GM12873 (cell line): ENCODE results near the gene BICD1.

Source experiments
- CTCF ChIP-seq: IDR thresholded peaks from 2 replicates; pipeline ENCODE4 v1.5.1; 2012; ENCODE audit warnings: low read depth, mild to moderate bottlenecking, moderate library complexity, low read length, control low read depth; ENCODE audit not compliant: insufficient read depth; ENCODE audit errors: missing control alignments

BICD1 gene

GRCh38 chr12:32260696-32261095 is 154.0 kb downstream of the BICD1 start:
- no peak for TF ChIP-seq CTCF

GRCh38 chr12:32261638-32262037 is 155.0 kb downstream of the BICD1 start:
- peak; percentile 40 for TF ChIP-seq CTCF

- TF ChIP-seq CTCF: no peak
Observed at GRCh38 chr12:32264961-32265360, 158.3 kb downstream of the BICD1 start.

GRCh38 chr12:32265456-32265855 is 158.8 kb downstream of the BICD1 start:
- no peak for TF ChIP-seq CTCF

GRCh38 chr12:32265951-32266350 is 159.3 kb downstream of the BICD1 start:
- TF ChIP-seq CTCF: no peak

- no peak for TF ChIP-seq CTCF
Observed at GRCh38 chr12:32266756-32267155, 160.1 kb downstream of the BICD1 start.

- TF ChIP-seq CTCF: no peak
Observed at GRCh38 chr12:32270818-32271710, 164.4 kb downstream of the BICD1 start.
